ENCODE results near the gene SPC24.

GRCh38 chr19:11115042-11115441 is 40.5 kb downstream of the SPC24 start:
- TF ChIP-seq EZH2 (IDR thresholded peaks at IDR 0.05; ENCODE audit: borderline replicate concordance) (no peak), CTCF (IDR thresholded peaks at IDR 0.05; ENCODE audit: poor library complexity) (no peak), EZH2phosphoT487 (IDR thresholded peaks at IDR 0.05; ENCODE audit: low read depth, severe bottlenecking, unreplicated experiment) (no peak)
